AG04450 (cell line): ENCODE measurements around the gene PSMC1. TPM values are rescaled to one million over a fixed set of nuclear protein-coding genes. Genes with fewer than 3 reads are reported as not detected.
"Not testable (repeated sequence)": the region's sequence is repeated elsewhere in the genome, so short reads cannot be mapped to it uniquely, and the experiment has no call there.

Source experiments
- CTCF ChIA-PET: fragments of 300-600, 350-600 bp; formaldehyde crosslinking; extraction: SDS; loops from one replicate; lab custom pipeline; 2022; ENCODE audit warnings: antibody characterized with exemption, inconsistent platforms; lab: Charles Lee
- POLR2A ChIA-PET: fragments of 350-600 bp; formaldehyde crosslinking; extraction: SDS; loops from one replicate; lab custom pipeline; 2021; ENCODE audit warnings: antibody characterized with exemption, inconsistent platforms; lab: Yijun Ruan, JAX
- DNase-seq: peaks from one replicate; pipeline ENCODE4 v3.0.0-alpha.2; 2011; ENCODE audit warnings: low read depth, low spot score
- H3K27ac ChIP-seq: one replicate; pipeline ENCODE4 v1.5.1; 2012; ENCODE audit warnings: low read depth, low read length, control low read depth
- H3K27me3 ChIP-seq: one replicate; pipeline ENCODE4 v1.6.0; 2012; ENCODE audit warnings: low read length; ENCODE audit not compliant: control insufficient read depth, insufficient read depth
- H3K4me3 ChIP-seq: 2 replicates; pipeline ENCODE4 v1.5.1; 2011; ENCODE audit warnings: mild to moderate bottlenecking, low read depth, low read length, control low read depth
- H3K9me3 ChIP-seq: 2 replicates; pipeline ENCODE4 v1.5.1; 2012; ENCODE audit warnings: low read length; ENCODE audit not compliant: control insufficient read depth, insufficient read depth
- CTCF ChIP-seq: IDR thresholded peaks from 2 replicates; pipeline ENCODE4 v1.5.1; 2011; ENCODE audit warnings: low read depth, low read length, control low read depth, inconsistent platforms
- polyA minus RNA-seq: library from RNA; depleted of rRNA, polyadenylated mRNA; stranded (reverse); fragments of >200 nt; gene quantifications from 2 replicates; pipeline ENCODE4 v1.2.3, GENCODE V29; 2011; rRNA and poly(A)+ RNA removed
- polyA plus RNA-seq: library from polyadenylated mRNA; depleted of rRNA; stranded (reverse); fragments of >200 nt; gene quantifications from 2 replicates; pipeline ENCODE4 v1.2.3, GENCODE V29; 2011; rRNA removed

PSMC1 gene
- polyA plus RNA-seq (174 and 228 TPM in 2 replicates), polyA minus RNA-seq (69.7 and 102 TPM in 2 replicates)

- Histone ChIP-seq H3K4me3 (peak within 1 kb of the TSS; percentile 92), H3K27ac (peak within 1 kb of the TSS; percentile 85), H3K27me3 (peaks cover 2% of the 10 kb centered on the region), H3K9me3 (peaks cover 4% of the 10 kb centered on the region; the same call in 1 of the 2 replicates)
- no peak for TF ChIP-seq CTCF
- ChIA-PET CTCF (interaction anchor here (0.9 to 1.6 kb wide), 2 partner anchors 21 to 283 kb away, joined by 3 read pairs; no protein-coding TSS in a partner anchor), POLR2A (interaction anchor here (0.6 to 1.4 kb wide), 7 partner anchors 12 to 539 kb away, joined by 3 to 7 read pairs (median 4); partner anchors contain the start of genes CALM1 and TDP1)
- DNase-seq: peak; percentile 86
Measured at GRCh38 chr14:90256354-90257131, at the start of gene PSMC1. Gene PSMC1, plus strand, starts transcription at chr14:90256553. Its CDS starts 45 bp downstream, at chr14:90256598.

GRCh38 chr14:90213099-90213748 lies 43.1 kb upstream of the PSMC1 start:
- ChIA-PET POLR2A (no interaction called here), CTCF (no interaction called here)
- Histone ChIP-seq H3K27me3 (peaks cover 2% of the 10 kb centered on the region), H3K9me3 (no peaks in the 10 kb centered on the region), H3K27ac (no peak overlapping the region), H3K4me3 (no peak overlapping the region)
- no peak for TF ChIP-seq CTCF
- DNase-seq: no peak

GRCh38 chr14:90228478-90228877 lies 27.9 kb upstream of the PSMC1 start:
- Histone ChIP-seq H3K4me3 (no peak overlapping the region), H3K9me3 (no peaks in the 10 kb centered on the region), H3K27ac (no peak overlapping the region), H3K27me3 (no peaks in the 10 kb centered on the region)
- ChIA-PET CTCF (no interaction called here), POLR2A (no interaction called here)
- DNase-seq: no peak
- no peak for TF ChIP-seq CTCF

- H3K27me3 ChIP-seq, CTCF ChIA-PET: not testable (repeated sequence)
Measured at GRCh38 chr14:90229942-90230341, 26.4 kb upstream of the PSMC1 start.

GRCh38 chr14:90235179-90235976 lies 21.0 kb upstream of the PSMC1 start:
- no peak overlapping the region for H3K4me3 ChIP-seq
- ChIA-PET POLR2A (no interaction called here), CTCF (interaction anchor here (0.6 to 5.5 kb wide), 18 partner anchors 8 to 1209 kb away, joined by 3 to 101 read pairs (median 4); partner anchors contain the start of gene PSMC1)
- H3K9me3 ChIP-seq: peaks cover 23% of the 10 kb centered on the region
- peak; percentile 3 for DNase-seq
- H3K27ac ChIP-seq: no peak overlapping the region
- peak; percentile 81 for TF ChIP-seq CTCF
- H3K27me3 ChIP-seq: peaks cover 4% of the 10 kb centered on the region

More at GRCh38 chr14:90229942-90230341, 26.4 kb upstream of the PSMC1 start:
- H3K27ac ChIP-seq, DNase-seq, H3K9me3 ChIP-seq, H3K4me3 ChIP-seq, POLR2A ChIA-PET: not testable (repeated sequence)
